Measurements from ENCODE around the gene CASS4.
A peak's percentile ranks its signal among the peaks of the same experiment; 100 is the strongest.

CASS4 gene

GRCh38 chr20:56437196-56437960, 25.3 kb downstream of the CASS4 start:
- FAIRE-seq: no peak
- no peak for TF ChIP-seq POLR2A (IDR thresholded peaks at IDR 0.05; ENCODE audit: low read depth, low read length)
- no peak for DNase-seq (ENCODE audit: insufficient read length, low spot score)

DNA sequence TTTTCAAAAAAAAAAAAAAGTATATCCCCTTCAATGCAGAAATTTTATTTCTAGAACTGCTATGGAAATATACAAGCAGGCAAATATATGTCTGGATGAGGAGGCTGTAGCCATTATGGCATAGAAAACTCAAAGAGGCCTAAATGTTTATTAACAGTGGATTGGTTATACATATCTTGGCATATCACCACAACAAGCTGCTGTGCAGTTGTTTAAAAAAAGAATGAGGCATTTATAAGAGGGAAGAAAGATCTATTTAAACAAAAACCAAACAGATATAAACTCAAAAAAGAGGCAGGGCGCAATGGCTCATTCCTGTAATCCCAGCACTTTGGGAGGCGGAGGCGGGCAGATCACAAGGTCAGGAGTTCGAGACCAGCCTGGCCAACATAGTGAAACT, 26.2 kb downstream of the CASS4 start:
- no peak for TF ChIP-seq POLR2A (IDR thresholded peaks at IDR 0.05; ENCODE audit: low read depth, low read length)
- DNase-seq (ENCODE audit: insufficient read length, low spot score) (no peak), FAIRE-seq (no peak)

GRCh38 chr20:56439771-56440291, 27.8 kb downstream of the CASS4 start:
- DNase-seq (ENCODE audit: insufficient read length, low spot score) (peak; percentile 27), FAIRE-seq (no peak)

DNA sequence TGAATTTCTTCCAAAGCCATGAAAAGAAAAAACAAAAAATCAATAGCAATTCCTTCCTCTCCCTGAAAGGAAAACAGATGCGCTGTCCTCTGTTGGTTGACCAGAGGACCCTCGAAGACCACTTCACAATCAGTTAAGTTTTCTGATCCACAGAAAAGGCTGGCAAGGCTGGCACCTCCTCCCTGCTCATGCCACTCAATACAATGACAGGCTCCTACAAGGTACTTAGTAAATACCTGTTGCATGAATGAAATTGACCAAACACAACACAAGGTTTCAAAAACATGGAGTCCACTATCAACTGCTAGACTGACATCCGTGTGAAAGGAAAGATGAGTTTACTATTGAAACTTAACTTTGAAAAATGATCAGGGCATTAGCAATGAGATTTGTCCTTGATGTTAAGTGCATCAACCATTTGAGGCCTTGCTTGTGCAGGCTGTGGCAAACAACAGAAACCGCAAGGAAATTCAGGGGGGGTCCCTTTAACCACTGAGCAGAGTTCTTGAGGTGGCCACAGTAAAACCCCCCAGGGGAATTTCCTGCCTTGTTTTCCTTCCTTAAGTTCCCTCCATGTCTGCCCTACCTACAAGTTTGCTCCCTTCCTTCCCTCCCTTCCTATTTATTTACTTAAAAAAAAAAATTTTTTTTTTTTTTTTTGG, 28.4 kb downstream of the CASS4 start:
- no peak for DNase-seq (ENCODE audit: insufficient read length, low spot score)
- no peak for TF ChIP-seq POLR2A (IDR thresholded peaks at IDR 0.05; ENCODE audit: low read depth, low read length)
- no peak for FAIRE-seq

More at GRCh38 chr20:56439771-56440291, 27.8 kb downstream of the CASS4 start:
- no peak for TF ChIP-seq POLR2A (IDR thresholded peaks at IDR 0.05; ENCODE audit: low read depth, low read length)

DNA sequence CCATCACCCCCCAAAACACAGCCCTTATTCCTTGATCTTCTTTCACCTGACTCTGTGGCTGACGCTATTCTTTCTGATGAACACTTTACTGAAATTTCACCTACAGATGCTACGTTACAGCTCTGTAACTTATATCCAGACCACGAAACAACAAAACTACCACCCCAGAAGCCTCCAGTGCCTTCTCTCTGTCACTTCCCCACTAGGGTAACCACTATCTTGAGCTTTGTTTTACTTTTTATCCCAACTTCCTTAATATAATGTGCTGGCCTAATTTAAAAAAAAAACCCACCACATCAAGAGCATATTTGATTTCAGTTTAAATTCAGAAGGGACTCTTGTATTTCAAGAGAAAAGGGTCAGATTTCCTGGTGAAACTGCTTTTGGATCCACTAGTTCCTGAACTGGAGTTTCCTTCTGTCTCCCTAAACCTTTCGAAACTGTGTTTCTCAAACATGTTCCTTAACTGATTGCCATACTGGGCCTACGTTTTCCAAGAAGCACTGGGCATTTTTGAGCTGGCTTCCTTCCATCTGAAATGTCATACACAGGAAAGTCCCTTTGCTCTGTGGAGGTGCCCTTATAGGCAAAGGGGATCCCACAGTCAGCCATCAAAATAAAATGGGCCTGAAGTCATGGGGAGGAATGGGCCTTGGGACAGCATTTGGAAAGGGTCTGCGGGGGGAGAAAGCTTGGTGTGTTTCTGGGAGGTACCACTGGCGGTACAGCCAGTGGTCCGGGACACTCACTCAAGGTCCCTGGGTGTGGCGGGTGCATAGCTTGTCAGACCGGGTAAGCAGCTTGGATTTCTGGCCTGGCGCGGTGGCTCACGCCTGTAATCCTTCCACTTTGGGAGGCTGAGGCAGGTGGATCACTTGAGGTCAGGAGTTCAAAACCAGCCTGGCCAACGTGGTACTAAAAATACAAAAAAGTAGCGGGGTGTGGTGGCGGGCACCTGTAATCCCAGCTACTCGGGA, 30.6 kb downstream of the CASS4 start:
- TF ChIP-seq POLR2A (IDR thresholded peaks at IDR 0.05; ENCODE audit: low read depth, low read length): no peak
- DNase-seq (ENCODE audit: insufficient read length, low spot score) (no peak), FAIRE-seq (no peak)

DNA sequence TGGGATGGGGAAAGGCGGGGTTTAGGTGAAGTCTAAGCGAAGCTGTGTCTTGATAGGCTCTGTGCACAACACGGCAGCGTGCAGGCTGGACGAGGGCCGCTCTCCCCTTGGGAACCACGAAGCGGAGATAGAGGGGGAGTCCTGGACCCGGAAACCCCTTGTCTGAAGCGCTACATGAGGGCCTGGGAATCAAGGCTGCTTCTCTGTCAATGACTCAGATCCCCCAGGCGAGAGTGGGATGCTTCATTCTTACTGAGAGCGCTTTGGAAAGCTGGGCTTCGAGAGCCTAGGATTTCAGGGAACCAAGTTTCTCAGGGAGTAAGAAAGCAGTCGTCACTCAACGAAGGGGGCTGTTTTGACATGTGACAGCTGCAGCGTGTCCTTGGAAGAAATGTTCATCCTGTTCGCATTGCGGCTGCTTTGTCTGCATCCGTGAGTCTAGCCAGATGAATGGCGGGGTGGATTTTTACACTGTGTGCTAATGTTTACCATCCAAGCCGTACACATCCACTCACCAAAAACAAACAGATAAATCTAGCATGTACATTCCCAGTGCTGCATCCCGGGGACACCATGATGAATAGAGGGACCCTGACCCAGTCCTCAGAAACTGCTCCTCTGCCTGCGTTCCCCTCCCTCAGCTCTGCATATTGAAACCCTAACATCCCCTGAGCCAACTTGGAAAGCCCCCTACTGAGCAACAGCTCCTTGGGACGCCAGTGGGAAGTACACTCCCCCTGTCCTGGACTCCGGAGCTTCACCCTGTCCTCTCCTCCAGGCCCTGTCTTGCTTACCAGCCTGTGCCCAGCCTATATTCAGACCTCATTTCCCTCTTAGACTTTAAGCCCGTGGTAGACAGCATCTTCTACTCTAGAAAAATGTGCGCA, 31.8 kb downstream of the CASS4 start:
- FAIRE-seq: no peak
- no peak for DNase-seq (ENCODE audit: insufficient read length, low spot score)
- TF ChIP-seq POLR2A (IDR thresholded peaks at IDR 0.05; ENCODE audit: low read depth, low read length): no peak

GRCh38 chr20:56445130-56445529, 33.1 kb downstream of the CASS4 start:
- no peak for TF ChIP-seq POLR2A (IDR thresholded peaks at IDR 0.05; ENCODE audit: low read depth, low read length)
- FAIRE-seq: no peak
- DNase-seq (ENCODE audit: insufficient read length, low spot score): no peak

DNA sequence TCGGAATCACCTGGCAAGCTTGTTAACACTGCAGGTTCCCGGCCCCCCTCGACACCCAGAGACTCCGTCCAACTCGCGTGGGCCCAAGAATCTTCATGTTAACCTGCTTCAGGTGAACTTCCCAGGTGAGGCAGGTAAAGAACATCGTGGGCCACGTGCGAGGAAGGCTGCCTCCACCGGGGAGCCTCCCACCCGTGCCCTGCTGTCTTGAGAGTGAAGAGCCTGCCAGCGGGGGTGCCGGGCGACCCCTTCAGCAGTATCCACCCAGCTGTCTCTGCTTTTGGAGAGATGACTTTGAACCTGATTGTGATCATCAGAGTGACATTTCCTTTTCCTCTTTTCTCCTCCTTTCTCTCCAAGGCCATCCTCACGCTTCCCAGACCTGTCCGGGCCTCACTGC, 33.5 kb downstream of the CASS4 start:
- no peak for FAIRE-seq
- no peak for DNase-seq (ENCODE audit: insufficient read length, low spot score)
- TF ChIP-seq POLR2A (IDR thresholded peaks at IDR 0.05; ENCODE audit: low read depth, low read length): no peak

- no peak for TF ChIP-seq POLR2A (IDR thresholded peaks at IDR 0.05; ENCODE audit: low read depth, low read length)
- DNase-seq (ENCODE audit: insufficient read length, low spot score): no peak
These were observed 35.2 kb downstream of the CASS4 start for GRCh38 chr20:56447227-56447626.

GRCh38 chr20:56449459-56449858, 37.4 kb downstream of the CASS4 start:
- no peak for DNase-seq (ENCODE audit: insufficient read length, low spot score)
- no peak for FAIRE-seq
- no peak for TF ChIP-seq POLR2A (IDR thresholded peaks at IDR 0.05; ENCODE audit: low read depth, low read length)

More at GRCh38 chr20:56447227-56447626, 35.2 kb downstream of the CASS4 start:
- FAIRE-seq: no peak

GRCh38 chr20:56451056-56451765, 39.2 kb downstream of the CASS4 start:
- TF ChIP-seq POLR2A (IDR thresholded peaks at IDR 0.05; ENCODE audit: low read depth, low read length): no peak
- FAIRE-seq (no peak), DNase-seq (ENCODE audit: insufficient read length, low spot score) (no peak)

DNA sequence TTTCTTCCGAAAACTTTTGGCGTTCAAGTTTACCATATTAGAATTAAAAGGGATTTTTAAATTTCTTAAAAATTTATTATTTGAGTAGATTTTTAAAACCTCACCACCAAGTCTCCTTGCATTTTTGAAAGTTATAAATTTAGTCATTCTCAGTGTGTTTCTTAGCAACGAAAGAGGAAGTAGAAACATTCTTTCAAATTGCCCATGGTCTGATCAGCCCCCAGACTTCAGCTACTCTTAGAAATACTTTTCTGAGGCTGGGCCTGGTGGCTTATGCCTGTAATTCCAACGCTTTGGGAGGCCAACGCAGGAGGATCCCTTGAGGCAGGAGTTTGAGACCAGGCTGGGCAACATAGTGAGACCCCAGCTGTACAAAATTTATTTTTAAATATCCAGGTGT, 41.3 kb downstream of the CASS4 start:
- no peak for TF ChIP-seq POLR2A (IDR thresholded peaks at IDR 0.05; ENCODE audit: low read depth, low read length)
- DNase-seq (ENCODE audit: insufficient read length, low spot score) (no peak), FAIRE-seq (no peak)

Measured in H54 (cell line).